ENCODE data around the gene KDM4D.
"Not testable (repeated sequence)": the region's sequence is repeated elsewhere in the genome, so short reads cannot be mapped to it uniquely, and the experiment has no call there.

The KDM4D gene

DNA sequence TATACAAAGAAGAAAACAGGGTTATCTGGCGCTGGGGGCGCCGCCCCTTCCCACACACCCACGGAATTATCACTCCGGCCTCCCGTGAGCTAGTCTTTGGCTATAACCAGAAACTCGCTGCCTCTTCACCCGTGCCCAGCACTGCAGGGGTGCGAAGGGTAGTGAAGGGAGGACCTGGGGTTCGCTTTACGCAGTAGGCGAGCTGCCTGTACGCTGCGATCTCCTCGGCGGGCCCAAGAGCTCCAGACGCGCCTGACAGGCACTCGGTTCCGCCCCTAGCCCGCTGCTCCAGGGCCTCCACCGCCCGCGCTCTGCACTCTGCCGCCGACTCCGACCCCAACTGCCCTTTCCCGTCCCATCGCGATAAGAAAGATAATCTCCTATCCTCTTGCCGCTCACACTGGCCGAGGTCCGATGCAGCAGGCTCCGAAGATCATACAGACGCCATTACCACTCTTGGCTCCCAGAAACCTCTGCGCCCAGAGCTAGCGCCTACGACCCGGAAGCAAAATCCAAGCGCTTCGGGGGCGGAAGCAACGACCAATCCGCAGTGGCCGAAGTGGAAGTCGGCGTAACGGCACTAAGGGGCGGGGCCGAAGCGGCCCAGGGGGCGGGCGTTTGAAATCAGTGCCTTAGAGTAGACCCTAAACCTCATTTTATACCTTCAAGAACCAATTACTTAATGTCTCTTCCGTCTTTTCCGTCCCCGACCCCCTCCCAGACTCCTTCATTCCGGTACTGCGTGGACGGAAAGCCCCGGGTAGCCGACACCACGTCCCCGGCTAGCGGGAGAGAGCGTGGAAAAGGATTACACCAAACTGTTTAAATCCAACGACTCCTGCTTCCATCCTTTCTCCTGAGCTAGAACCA lies at the start of gene KDM4D, which contains the start of gene CWC15:
Gene KDM4D (plus strand): TSS at position 611 of the 870 bp plus-strand sequence. CDS start 23,664 bp downstream, outside the sequence.
Gene CWC15 (minus strand): TSS at position 458 of the 870 bp plus-strand sequence. CDS start 1,371 bp downstream, outside the sequence.
- no peak within 1 kb of the TSS for H3K27ac ChIP-seq (ENCODE audit: low read length)
- H3K4me3 ChIP-seq (ENCODE audit: low read length), result peak within 1 kb of the TSS; percentile 92
- peak; percentile 87 for DNase-seq (ENCODE audit: low read depth, low spot score)
- H3K27me3 ChIP-seq (ENCODE audit: control insufficient read depth, insufficient read depth, low read length), result no peaks in the 10 kb centered on the region
- WGBS (ENCODE audit: insufficient coverage, insufficient read length), result no CpG with 5 or more reads among the region's 66 CpGs
- H3K4me1 ChIP-seq (ENCODE audit: control insufficient read depth, insufficient read depth, low read length), result no peaks in the 10 kb centered on the region
- peaks cover 3% of the 10 kb centered on the region; the same call in 1 of the 2 replicates for H3K36me3 ChIP-seq (ENCODE audit: control insufficient read depth, insufficient read depth, low read length)
- no peaks in the 10 kb centered on the region for H3K9me3 ChIP-seq (ENCODE audit: control insufficient read depth, insufficient read depth, low read length)

DNA sequence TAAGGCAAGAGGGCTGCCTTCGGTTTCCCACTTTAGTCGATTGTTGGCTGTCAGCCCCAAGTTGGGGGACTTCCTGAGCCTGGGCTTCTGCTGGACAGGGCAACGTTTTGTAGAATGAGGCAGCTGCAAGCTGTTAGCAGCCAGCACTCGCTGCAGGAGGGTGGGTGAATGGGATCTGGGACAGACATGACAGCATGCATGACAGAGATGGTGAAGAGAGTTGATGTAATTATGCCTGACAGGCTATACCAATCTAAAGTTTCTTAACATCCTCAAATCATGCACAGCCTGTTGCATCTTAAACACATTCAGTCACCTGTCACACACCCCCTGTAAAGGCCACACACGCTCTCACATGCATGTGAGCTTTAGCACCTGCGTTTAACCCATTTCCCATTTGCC lies 49.3 kb upstream of the KDM4D start:
- no peak overlapping the region for H3K27ac ChIP-seq (ENCODE audit: low read length)
- no peak for DNase-seq (ENCODE audit: low read depth, low spot score)
- H3K4me3 ChIP-seq (ENCODE audit: low read length), result no peak overlapping the region
- no peaks in the 10 kb centered on the region for H3K9me3 ChIP-seq (ENCODE audit: control insufficient read depth, insufficient read depth, low read length)
- no peaks in the 10 kb centered on the region for H3K4me1 ChIP-seq (ENCODE audit: control insufficient read depth, insufficient read depth, low read length)
- no peaks in the 10 kb centered on the region; the same call in 1 of the 2 replicates for H3K27me3 ChIP-seq (ENCODE audit: control insufficient read depth, insufficient read depth, low read length)
- H3K36me3 ChIP-seq (ENCODE audit: control insufficient read depth, insufficient read depth, low read length), result no peaks in the 10 kb centered on the region
- no CpG with 5 or more reads among the region's 6 CpGs for WGBS (ENCODE audit: insufficient coverage, insufficient read length)

DNA sequence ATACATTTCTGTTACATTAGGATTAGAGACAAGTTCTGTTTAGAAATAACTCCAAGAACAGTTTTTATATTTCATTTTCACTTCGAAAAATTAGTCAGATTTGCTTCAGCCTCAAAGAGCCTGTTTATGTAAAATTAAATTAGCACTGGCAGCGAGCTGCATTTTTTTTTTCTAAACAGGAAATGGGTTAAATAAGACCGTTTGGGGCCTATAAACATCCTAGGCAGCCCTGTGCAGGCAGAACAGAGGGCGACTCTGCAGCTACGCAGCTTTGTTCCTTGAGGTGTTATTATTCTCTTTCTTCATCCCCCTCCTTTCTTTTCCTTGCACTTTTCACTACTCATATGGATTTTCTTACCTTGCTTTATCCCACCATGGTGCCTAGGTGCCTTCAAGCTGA lies 48.9 kb upstream of the KDM4D start:
- Histone ChIP-seq H3K4me1 (ENCODE audit: control insufficient read depth, insufficient read depth, low read length) (no peaks in the 10 kb centered on the region), H3K27me3 (ENCODE audit: control insufficient read depth, insufficient read depth, low read length) (no peaks in the 10 kb centered on the region; the same call in 1 of the 2 replicates), H3K27ac (ENCODE audit: low read length) (no peak overlapping the region), H3K36me3 (ENCODE audit: control insufficient read depth, insufficient read depth, low read length) (no peaks in the 10 kb centered on the region), H3K4me3 (ENCODE audit: low read length) (no peak overlapping the region), H3K9me3 (ENCODE audit: control insufficient read depth, insufficient read depth, low read length) (no peaks in the 10 kb centered on the region)
- no CpG with 5 or more reads among the region's 5 CpGs for WGBS (ENCODE audit: insufficient coverage, insufficient read length)
- DNase-seq (ENCODE audit: low read depth, low spot score), result no peak

DNA sequence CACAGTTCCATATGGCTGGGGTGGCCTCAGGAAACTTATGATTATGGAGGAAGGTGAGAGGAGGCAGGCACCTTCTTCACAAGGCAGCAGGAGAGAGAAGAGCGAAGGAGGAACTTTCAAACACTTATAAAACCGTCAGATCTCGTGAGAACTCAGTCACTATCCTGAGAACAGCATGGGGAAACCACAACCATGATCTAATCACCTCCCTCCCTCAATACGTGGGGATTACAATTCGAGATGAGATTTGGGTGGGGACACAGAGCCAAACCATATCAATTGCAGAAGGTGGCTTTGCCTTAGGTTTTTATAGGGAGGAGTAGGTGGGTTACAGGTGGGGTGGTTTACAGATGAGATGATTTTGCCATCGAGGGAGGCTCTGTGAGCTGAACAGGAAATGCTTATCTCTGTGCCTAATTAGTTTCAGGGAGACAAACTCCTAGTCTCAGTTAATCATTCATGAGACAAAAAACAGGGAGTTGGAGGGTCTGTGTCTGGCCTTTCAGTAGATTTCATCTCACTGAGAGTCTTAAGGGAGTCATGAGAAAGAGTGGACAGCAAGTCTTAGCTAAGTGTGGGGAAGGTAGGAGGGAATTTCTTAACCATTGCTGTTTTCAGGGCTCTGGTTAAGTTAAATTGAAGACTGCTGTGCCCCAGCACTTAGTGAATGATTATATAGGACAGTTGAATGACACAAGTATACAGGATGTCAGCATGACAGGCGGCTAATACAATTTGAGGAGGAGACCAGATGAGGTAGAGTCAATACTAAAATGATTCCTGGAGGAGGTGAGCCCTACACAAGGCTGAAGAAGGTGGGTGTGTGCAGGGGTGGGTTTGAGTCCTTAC lies 47.9 kb upstream of the KDM4D start:
- DNase-seq (ENCODE audit: low read depth, low spot score), result no peak

DNA sequence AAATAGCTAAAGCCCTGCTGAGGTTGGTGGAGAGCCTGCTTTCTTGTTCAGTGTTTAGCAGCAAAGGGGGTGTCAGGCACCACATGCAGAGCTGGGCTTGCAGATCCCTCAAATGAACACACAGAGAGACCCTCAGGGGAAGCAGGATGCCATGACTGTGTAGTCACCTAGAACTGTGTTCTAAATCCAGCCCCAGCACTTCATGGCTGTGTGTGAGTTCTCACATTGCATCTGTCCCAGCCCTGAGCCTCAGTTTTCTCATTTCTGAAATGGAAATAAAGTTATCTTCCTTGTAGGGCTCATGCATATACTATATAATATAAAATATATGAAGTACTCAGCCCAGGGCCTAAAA lies 47.3 kb upstream of the KDM4D start:
- H3K27me3 ChIP-seq (ENCODE audit: control insufficient read depth, insufficient read depth, low read length), result no peaks in the 10 kb centered on the region
- no peak overlapping the region for H3K4me3 ChIP-seq (ENCODE audit: low read length)
- H3K27ac ChIP-seq (ENCODE audit: low read length), result no peak overlapping the region
- H3K9me3 ChIP-seq (ENCODE audit: control insufficient read depth, insufficient read depth, low read length), result no peaks in the 10 kb centered on the region
- H3K4me1 ChIP-seq (ENCODE audit: control insufficient read depth, insufficient read depth, low read length), result no peaks in the 10 kb centered on the region
- no peaks in the 10 kb centered on the region for H3K36me3 ChIP-seq (ENCODE audit: control insufficient read depth, insufficient read depth, low read length)
- DNase-seq (ENCODE audit: low read depth, low spot score), result no peak

More for the DNA sequence above, 47.9 kb upstream of the KDM4D start:
- Histone ChIP-seq H3K27ac (ENCODE audit: low read length) (no peak overlapping the region), H3K4me3 (ENCODE audit: low read length) (no peak overlapping the region), H3K36me3 (ENCODE audit: control insufficient read depth, insufficient read depth, low read length) (no peaks in the 10 kb centered on the region), H3K9me3 (ENCODE audit: control insufficient read depth, insufficient read depth, low read length) (no peaks in the 10 kb centered on the region), H3K4me1 (ENCODE audit: control insufficient read depth, insufficient read depth, low read length) (no peaks in the 10 kb centered on the region), H3K27me3 (ENCODE audit: control insufficient read depth, insufficient read depth, low read length) (no peaks in the 10 kb centered on the region)
- WGBS (ENCODE audit: insufficient coverage, insufficient read length), result no CpG with 5 or more reads among the region's 7 CpGs

DNA sequence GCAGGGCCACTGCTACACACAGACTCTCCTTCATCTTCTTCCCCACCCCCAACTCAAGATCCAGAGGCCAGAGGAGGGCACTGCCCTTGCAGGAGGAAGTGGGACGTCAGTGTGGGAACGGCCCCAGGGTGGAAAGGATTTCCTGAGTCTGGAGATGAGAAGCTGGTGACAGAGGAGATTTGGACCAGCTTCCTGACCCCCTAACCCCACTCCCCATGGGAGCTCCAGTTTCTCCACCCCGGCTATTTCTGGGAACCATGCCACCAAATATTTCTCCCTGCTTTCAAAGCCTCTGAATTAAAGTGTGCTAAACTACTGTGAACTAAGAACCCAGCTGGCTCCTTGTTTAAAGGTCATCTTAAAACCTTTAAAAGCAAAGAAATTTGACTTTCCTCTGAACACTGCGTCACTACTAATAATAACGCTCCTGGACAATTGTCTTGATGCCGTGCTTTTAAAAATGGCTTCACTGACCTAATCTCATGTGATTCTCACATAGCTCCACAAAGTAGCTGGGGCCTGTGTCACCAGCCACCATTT lies 46.7 kb upstream of the KDM4D start:
- no peak for DNase-seq (ENCODE audit: low read depth, low spot score)
- WGBS (ENCODE audit: insufficient coverage, insufficient read length), result no CpG with 5 or more reads among the region's 6 CpGs

DNA sequence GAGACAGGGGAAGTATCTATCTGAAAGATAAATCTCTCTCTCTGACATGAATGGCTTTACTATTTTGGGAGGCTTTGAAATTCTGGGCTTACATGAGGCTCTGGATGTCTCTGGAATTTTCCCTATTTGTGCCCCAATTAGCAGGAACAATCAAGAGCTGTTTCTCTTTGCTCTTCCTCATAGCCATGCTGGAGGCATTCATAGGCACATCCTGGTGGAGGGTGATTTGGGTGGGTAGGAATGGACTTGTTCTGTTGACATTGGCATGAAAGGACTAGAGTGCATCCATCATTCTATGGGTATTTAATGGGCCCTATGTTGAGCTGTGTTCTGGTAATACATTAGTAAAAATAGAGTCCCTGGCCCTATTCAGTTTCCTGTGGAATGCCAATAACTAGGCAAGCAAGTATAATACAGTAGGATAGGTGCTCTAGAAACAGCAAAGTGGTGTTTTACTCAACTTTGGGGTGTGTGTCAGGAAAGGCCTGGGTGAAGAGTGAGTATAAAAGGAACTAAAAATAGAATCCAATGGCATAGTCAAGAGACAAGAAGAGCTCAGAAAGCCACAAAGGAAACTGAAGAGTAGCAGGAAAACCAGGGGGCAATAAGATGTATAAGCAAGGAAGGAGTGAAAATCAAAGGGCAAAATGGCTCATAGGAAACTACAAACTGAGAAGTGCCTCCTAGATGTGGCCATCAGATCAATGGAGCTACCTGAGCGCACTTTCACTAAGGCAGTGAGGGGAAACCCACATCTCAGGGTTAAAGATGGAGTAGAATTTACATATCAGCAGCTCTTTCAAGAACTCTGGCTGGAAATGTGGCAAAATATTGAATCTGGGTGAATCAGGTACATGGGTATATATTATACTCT lies 45.2 kb upstream of the KDM4D start:
- DNase-seq (ENCODE audit: low read depth, low spot score), result no peak
- H3K27me3 ChIP-seq (ENCODE audit: control insufficient read depth, insufficient read depth, low read length), result no peaks in the 10 kb centered on the region
- no peak overlapping the region for H3K4me3 ChIP-seq (ENCODE audit: low read length)
- no peaks in the 10 kb centered on the region for H3K36me3 ChIP-seq (ENCODE audit: control insufficient read depth, insufficient read depth, low read length)
- H3K4me1 ChIP-seq (ENCODE audit: control insufficient read depth, insufficient read depth, low read length), result no peaks in the 10 kb centered on the region
- H3K9me3 ChIP-seq (ENCODE audit: control insufficient read depth, insufficient read depth, low read length), result no peaks in the 10 kb centered on the region
- H3K27ac ChIP-seq (ENCODE audit: low read length), result no peak overlapping the region
- no CpG with 5 or more reads among the region's 1 CpG for WGBS (ENCODE audit: insufficient coverage, insufficient read length)

More for the DNA sequence above, 46.7 kb upstream of the KDM4D start:
- H3K27me3 ChIP-seq (ENCODE audit: control insufficient read depth, insufficient read depth, low read length), result no peaks in the 10 kb centered on the region
- no peaks in the 10 kb centered on the region for H3K9me3 ChIP-seq (ENCODE audit: control insufficient read depth, insufficient read depth, low read length)
- H3K36me3 ChIP-seq (ENCODE audit: control insufficient read depth, insufficient read depth, low read length), result no peaks in the 10 kb centered on the region
- no peak overlapping the region for H3K4me3 ChIP-seq (ENCODE audit: low read length)
- no peaks in the 10 kb centered on the region for H3K4me1 ChIP-seq (ENCODE audit: control insufficient read depth, insufficient read depth, low read length)
- H3K27ac ChIP-seq (ENCODE audit: low read length), result no peak overlapping the region

DNA sequence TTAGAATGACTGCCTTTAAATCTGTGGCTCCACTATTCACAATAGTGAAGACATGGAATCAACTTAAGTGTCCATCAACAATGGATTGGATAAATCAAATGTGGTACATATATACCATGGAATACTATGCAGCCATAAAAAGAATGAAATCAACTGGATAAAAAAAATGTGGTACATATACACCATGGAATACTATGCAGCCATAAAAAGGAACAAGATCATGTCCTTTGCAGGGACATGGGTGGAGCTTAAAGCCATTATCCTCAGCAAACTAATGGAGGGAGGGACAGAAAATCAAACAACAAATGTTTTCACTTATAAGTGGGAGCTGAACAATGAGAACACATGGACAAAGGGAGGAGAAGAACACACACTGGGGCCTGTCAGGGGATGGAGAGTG lies 41.4 kb upstream of the KDM4D start:
- not testable (repeated sequence) for DNase-seq (ENCODE audit: low read depth, low spot score); H3K4me3 ChIP-seq (ENCODE audit: low read length); H3K27me3 ChIP-seq (ENCODE audit: control insufficient read depth, insufficient read depth, low read length); H3K36me3 ChIP-seq (ENCODE audit: control insufficient read depth, insufficient read depth, low read length); H3K4me1 ChIP-seq (ENCODE audit: control insufficient read depth, insufficient read depth, low read length); H3K27ac ChIP-seq (ENCODE audit: low read length); H3K9me3 ChIP-seq (ENCODE audit: control insufficient read depth, insufficient read depth, low read length)

DNA sequence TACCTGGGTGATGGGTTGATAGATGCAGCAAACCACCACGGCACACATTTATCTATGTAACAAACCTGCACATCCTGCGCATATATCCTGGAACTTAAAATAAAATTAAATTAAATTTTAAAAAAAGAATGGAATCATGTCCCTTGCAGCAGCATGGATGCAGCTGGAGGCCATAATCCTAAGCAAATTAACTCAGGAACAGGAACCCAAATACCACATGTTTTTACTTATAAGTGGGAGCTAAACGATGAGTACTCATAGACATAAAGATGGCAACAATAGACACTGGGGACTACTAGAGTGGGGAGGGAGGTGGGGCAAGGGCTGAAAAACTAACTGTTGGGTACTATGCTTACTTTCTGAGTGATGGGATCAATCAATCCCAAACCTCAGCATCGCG lies 41.0 kb upstream of the KDM4D start:
- Histone ChIP-seq H3K27ac (ENCODE audit: low read length) (no peak overlapping the region), H3K4me3 (ENCODE audit: low read length) (no peak overlapping the region), H3K4me1 (ENCODE audit: control insufficient read depth, insufficient read depth, low read length) (peaks cover 4% of the 10 kb centered on the region; the same call in 1 of the 2 replicates), H3K36me3 (ENCODE audit: control insufficient read depth, insufficient read depth, low read length) (no peaks in the 10 kb centered on the region), H3K27me3 (ENCODE audit: control insufficient read depth, insufficient read depth, low read length) (no peaks in the 10 kb centered on the region), H3K9me3 (ENCODE audit: control insufficient read depth, insufficient read depth, low read length) (no peaks in the 10 kb centered on the region)
- WGBS (ENCODE audit: insufficient coverage, insufficient read length), result no CpG with 5 or more reads among the region's 5 CpGs
- DNase-seq (ENCODE audit: low read depth, low spot score), result no peak

All from iPS DF 6.9 (cell line).